GM18951 (cell line): ENCODE measurements around the gene FRZB.

Experiments
- POLR2A ChIP-seq: IDR thresholded peaks from 4 replicates; pipeline ENCODE4 v1.6.1; 2011; ENCODE audit warnings: mild to moderate bottlenecking; ENCODE audit not compliant: insufficient read length, insufficient read depth; ENCODE audit errors: extremely low read depth
- in situ Hi-C: fragments of 300-500 bp; cut with MboI; formaldehyde crosslinking; loops from one replicate; pipeline ENCODE4 v1.12.0; 2022; ENCODE audit warnings: low sequenced_read_pairs, mixed read lengths, inconsistent platforms; ENCODE audit not compliant: unreplicated experiment

The FRZB gene

GRCh38 chr2:182845794-182846417, 20.5 kb downstream of the FRZB start:
- in situ Hi-C loops: no loop called here
- no peak for TF ChIP-seq POLR2A

GRCh38 chr2:182836451-182836850, 30.0 kb downstream of the FRZB start:
- TF ChIP-seq POLR2A: no peak
- in situ Hi-C loops: no loop called here

DNA sequence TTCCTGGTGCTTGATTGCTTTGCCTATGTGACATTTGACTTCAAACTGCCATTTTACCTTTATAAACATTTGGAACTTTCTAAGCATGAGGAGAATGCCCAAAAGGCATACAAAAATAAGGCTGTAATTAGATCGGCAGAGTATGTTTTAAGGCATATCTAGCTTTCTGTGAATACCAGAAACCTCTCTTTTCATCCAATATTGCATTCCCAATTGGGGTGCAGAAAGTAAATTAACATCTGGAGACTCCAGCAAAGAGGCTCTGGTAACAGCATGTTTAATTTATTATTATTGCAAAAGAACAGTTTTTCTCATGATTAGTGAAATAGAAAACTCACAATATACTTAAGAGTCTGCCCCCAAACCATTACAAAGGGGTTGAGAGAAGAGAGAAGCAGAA, 32.1 kb downstream of the FRZB start:
- TF ChIP-seq POLR2A: no peak
- in situ Hi-C loops: no loop called here

GRCh38 chr2:182833084-182833854, 33.2 kb downstream of the FRZB start:
- in situ Hi-C loops: no loop called here
- no peak for TF ChIP-seq POLR2A

GRCh38 chr2:182831921-182832320, 34.5 kb downstream of the FRZB start:
- TF ChIP-seq POLR2A: no peak
- in situ Hi-C loops: no loop called here

- in situ Hi-C loops: no loop called here
- no peak for TF ChIP-seq POLR2A
Observed at GRCh38 chr2:182831101-182831500, 35.3 kb downstream of the FRZB start.

DNA sequence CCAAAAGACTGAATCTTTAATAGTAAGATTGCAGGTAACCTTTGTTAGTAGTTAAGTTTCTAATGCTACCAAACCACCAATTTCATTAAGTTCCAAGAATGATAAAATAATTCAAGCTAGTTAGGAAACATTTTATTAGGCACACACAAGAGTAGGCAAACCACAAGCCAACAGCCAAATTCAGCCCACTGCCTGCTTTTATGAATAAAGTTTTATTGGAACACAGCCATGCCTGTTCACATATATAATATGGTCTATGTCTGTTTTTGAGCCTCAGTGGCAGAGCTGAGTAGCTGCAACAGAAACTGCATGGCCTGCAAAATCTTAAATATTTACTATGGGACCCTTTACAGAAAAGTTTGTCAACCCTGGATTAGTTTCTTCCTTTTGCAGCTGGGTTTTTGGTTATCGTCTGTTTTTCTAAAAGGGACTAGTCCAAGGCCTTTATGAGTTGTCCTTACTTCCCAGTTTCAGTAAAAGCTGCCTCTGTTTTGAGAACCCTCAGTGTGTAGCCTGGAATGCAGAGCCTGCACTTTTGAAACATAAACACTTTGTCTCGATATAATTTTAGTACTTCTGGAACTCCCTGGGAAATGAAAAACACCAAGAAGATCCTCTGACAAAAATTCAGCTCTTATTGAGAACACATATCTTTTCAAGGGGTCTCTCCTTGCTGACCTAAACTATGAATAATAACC, 39.1 kb downstream of the FRZB start:
- no peak for TF ChIP-seq POLR2A
- in situ Hi-C loops: no loop called here

DNA sequence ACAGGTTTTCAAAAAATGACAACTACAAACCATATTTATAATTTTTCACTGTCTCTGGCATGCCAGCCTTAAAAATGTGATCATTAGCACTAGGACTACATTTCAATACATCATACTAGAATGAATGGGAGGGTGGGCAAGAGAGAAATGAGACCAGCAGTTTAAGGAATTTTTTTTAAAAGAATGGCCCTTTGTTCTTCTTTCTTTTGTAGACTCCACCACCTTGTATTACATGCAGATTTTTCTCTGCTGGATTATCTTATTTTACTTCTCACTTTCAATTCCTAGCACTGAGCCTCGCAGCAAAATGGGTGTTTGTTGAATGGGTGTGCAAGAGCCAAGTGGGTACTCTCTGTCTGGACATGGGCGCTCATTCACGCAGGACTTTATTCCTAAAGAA, 39.9 kb downstream of the FRZB start:
- in situ Hi-C loops: no loop called here
- TF ChIP-seq POLR2A: no peak

DNA sequence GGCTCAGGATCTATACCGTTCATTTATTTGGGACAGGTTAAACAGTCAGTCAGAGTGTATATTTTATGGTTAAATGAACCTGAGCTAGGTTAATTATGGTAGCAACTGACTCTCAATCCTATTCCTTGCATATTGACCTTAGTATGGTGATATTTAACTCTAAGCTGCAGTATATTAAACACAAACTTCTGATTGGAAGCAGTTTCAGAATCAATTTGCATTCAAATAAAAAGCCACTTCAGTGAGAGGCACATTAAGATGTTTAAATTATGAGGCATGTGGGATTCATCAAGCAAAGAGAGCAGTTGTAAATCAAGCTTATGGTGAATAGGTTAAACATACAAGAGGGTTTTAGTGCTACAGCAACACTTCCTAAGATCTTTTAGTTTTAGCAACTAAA, 40.4 kb downstream of the FRZB start:
- no peak for TF ChIP-seq POLR2A
- in situ Hi-C loops: no loop called here

DNA sequence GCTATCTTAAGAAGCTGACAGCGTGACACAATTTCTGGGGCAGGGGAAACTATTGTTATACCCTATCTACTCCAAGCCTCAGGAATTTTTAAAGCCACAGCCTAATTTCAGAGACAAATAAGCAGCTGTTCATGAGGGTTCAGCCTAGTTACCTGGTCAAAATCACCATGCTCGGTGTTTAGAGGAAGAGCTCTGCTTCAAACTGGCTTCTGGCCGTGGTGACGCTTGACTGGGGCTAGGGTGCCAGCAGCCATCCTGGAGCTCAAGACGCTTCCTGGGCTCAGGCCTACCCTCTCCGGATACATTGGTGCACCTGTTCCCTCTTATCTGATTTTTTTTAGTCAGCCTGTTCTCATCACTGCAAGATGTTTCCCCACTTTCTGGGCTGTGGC, 41.7 kb downstream of the FRZB start:
- no peak for TF ChIP-seq POLR2A
- in situ Hi-C loops: no loop called here

DNA sequence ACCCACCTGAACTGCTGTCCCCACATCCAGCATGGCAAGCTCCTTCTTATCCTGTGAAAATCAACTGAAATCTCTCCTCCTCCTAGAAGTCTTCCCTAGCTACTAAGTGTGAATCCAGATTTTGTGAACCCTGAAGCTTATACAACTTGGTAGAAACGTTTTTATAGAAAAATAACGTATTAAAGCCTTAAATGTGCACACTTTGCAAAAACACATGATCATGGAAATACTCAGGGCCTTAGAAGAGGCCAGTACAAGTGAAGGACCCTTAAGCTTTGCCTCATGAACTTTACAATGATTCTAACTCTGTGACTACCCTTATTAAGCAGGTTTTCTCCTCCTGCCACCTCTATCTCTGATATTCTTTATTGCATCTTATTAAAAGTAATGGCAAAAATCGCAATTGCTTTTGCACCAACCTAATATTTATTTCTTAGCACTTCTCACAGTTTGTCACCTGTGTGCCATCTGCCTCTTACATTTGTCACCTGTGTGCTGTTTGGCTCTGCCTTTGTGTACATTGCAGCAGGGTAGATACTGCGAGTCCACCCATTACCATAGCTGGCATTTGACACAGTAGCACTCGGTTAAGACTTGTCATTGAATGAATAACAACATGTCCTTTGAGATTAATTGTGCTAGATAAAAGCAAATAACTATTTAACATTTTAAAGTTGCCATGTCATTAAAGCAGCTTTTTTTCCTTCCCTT, 42.2 kb downstream of the FRZB start:
- no peak for TF ChIP-seq POLR2A
- in situ Hi-C loops: no loop called here

DNA sequence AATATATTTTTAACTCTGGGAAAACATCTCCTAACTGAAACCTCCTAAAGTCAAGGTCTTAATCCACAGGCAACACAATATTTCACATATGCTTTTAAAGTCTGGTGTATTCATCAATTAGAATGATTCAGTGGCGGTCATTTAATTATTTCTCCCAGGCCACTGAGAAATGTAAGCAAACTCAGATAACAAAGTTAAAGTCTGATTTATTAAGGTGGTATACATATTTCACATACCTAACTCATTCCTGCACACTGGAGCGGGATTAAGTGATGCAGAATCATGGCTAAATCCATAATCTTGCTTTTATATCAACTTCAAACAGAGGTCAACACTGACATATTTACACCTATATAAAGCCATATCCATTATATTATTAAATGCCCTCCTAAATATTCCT, 43.7 kb downstream of the FRZB start:
- no peak for TF ChIP-seq POLR2A

DNA sequence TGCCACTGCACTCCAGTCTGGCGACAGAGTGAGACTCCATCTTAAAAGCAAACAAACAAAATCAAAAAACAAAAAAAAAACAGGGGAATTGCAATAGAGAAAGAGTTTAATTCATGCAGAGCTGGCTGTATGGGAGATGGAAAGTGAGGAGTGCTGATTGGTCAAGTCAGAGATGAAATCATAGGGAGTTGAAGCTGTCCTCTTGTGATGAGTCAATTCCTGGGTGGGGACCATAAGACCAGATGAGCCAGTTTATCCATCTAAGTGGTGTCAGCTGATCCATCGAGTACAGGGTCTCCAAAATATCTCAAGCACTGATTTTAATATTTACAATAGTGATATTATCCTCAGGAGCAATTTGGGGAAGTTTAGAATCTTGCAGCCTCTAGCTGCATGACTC, 45.3 kb downstream of the FRZB start:
- TF ChIP-seq POLR2A: no peak
- in situ Hi-C loops: no loop called here

More for the DNA sequence above, 43.7 kb downstream of the FRZB start:
- in situ Hi-C loops: no loop called here
